GM23248 (cell line): ENCODE results near the gene RAB4B. TPM values are rescaled to one million over a fixed set of nuclear protein-coding genes. Genes with fewer than 3 reads are reported as not detected.

Source experiments
- DNase-seq: peaks from one replicate; pipeline ENCODE4 v3.0.0-alpha.2; 2015
- H2AFZ ChIP-seq: fragments of 200-600 bp; sonication (generic); 2 replicates; pipeline ENCODE4 v1.6.1; 2016; ENCODE audit warnings: antibody characterized with exemption
- H3F3A ChIP-seq: fragments of 200-600 bp; sonication (generic); 2 replicates; pipeline ENCODE4 v1.6.1; 2016; ENCODE audit warnings: mild to moderate bottlenecking, antibody characterized with exemption, mixed run types; ENCODE audit not compliant: insufficient read depth
- H3K27ac ChIP-seq: fragments of 200-600 bp; sonication (generic); 2 replicates; pipeline ENCODE4 v1.5.1; 2016; ENCODE audit warnings: mild to moderate bottlenecking
- H3K27me3 ChIP-seq: fragments of 200-600 bp; sonication (generic); replicated peaks from 2 replicates; pipeline ENCODE4 v1.6.1; 2016; ENCODE audit warnings: mild to moderate bottlenecking; ENCODE audit not compliant: insufficient read depth
- H3K36me3 ChIP-seq: fragments of 200-600 bp; sonication (generic); 2 replicates; pipeline ENCODE4 v1.6.1; 2016; ENCODE audit warnings: low read depth, mild to moderate bottlenecking
- H3K4me1 ChIP-seq: fragments of 200-600 bp; sonication (generic); 2 replicates; pipeline ENCODE4 v1.6.1; 2016; ENCODE audit warnings: mild to moderate bottlenecking; ENCODE audit not compliant: insufficient read depth
- H3K4me2 ChIP-seq: fragments of 200-600 bp; sonication (generic); one replicate; pipeline ENCODE4 v1.6.1; 2016; ENCODE audit warnings: mild to moderate bottlenecking; ENCODE audit not compliant: unreplicated experiment
- H3K4me3 ChIP-seq: fragments of 200-600 bp; sonication (generic); 2 replicates; pipeline ENCODE4 v1.5.1; 2016; ENCODE audit warnings: mild to moderate bottlenecking
- H3K79me2 ChIP-seq: fragments of 200-600 bp; sonication (generic); 2 replicates; pipeline ENCODE4 v1.6.1; 2016; ENCODE audit warnings: mild to moderate bottlenecking; ENCODE audit not compliant: insufficient read depth
- H3K9ac ChIP-seq: fragments of 200-600 bp; sonication (generic); 2 replicates; pipeline ENCODE4 v1.6.1; 2016; ENCODE audit warnings: mild to moderate bottlenecking
- H3K9me2 ChIP-seq: fragments of 200-600 bp; sonication (generic); 2 replicates; pipeline ENCODE4 v1.6.1; 2016; ENCODE audit warnings: mixed run types, mild to moderate bottlenecking, moderate library complexity; ENCODE audit not compliant: insufficient read depth
- H3K9me3 ChIP-seq: fragments of 200-600 bp; sonication (generic); one replicate; pipeline ENCODE4 v1.6.1; 2017; ENCODE audit warnings: low read depth
- H4K20me1 ChIP-seq: fragments of 200-600 bp; sonication (generic); 2 replicates; pipeline ENCODE4 v1.6.0; 2016; ENCODE audit not compliant: insufficient read depth
- EZH2 ChIP-seq: fragments of 200-600 bp; sonication (generic); IDR thresholded peaks from 2 replicates; pipeline ENCODE4 v1.6.1; 2018; ENCODE audit warnings: antibody characterized with exemption, mild to moderate bottlenecking; ENCODE audit not compliant: insufficient read depth, poor library complexity, severe bottlenecking
- EZH2phosphoT487 ChIP-seq: fragments of 200-600 bp; sonication (generic); IDR thresholded peaks from 2 replicates; pipeline ENCODE4 v1.6.1; 2018; ENCODE audit warnings: antibody characterized with exemption, moderate library complexity, mild to moderate bottlenecking, low read depth; ENCODE audit not compliant: insufficient read depth
- WGBS, 2 experiments: methylation state at CpG; one replicate each; pipeline ENCODE4 v1.1.6; 2015 to 2017; ENCODE audit warnings: low lambda C conversion rate in 2 of 2, low coverage in 1 of 2; ENCODE audit errors: missing lambda C conversion rate in 2 of 2; 5-methylcytosine and 5-hydroxymethylcytosine counted together
- in situ Hi-C: fragments of 300-500 bp; cut with MboI; formaldehyde crosslinking; loops from 2 replicates; pipeline ENCODE4 v1.15.0; 2020
- polyA plus RNA-seq: library from polyadenylated mRNA; unstranded; fragments of >200 nt; fragmentation: Nextera tagmentation; extraction: Ambion mirVana; gene quantifications from 2 replicates; pipeline ENCODE4 v1.2.1, GENCODE V29; 2016
- total RNA-seq: library from RNA; depleted of rRNA; stranded (reverse); fragments of >200 nt; shearing (Covaris generic); gene quantifications from 2 replicates; pipeline ENCODE4 v1.2.3, GENCODE V29; 2014

Gene RAB4B
- total and polyA plus RNA-seq, 2 experiments from 2014 or later = 23.2 to 25.6 TPM

DNA sequence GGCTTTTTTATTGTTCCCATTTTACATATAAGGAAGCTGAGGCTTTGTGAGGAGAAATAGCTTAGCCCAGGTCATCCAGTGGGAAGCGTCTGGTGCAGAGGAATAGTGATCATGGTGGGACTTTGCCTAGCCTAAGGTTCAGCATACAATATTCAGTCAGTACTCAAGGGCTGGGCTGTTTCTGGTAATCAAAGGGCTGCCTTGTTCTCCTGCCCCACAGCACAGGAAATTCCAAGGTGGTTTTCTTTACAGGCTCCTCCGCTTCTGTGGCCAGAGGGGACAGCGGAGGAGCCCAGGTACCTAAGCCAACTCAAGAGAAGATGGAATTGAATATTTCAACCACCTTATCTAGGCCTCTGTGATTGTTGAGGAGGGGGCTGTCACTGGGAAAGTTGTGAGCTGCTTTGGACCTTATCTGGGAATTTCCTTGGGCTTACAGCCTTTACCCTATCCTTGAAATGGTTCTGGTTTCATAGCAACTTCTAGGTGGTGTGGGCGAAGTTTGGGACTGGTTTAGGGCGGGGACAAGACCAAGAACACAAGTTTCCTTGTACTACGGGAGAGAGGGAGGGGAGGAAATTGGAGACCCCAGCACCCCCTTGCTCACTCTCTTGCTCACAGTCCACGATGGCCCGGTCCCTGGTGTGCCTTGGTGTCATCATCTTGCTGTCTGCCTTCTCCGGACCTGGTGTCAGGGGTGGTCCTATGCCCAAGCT is 3.0 kb upstream of the RAB4B start, which contains the start of gene MIA:
MIA (plus strand) TSS at position 606 of the 716 bp plus-strand sequence; CDS start at position 628, 22 bp downstream.
- H3K9me3 ChIP-seq = no peaks in the 10 kb centered on the region
- TF ChIP-seq EZH2phosphoT487 = no peak
- no peak for TF ChIP-seq EZH2
- no peaks in the 10 kb centered on the region for H3K79me2 ChIP-seq
- H3F3A ChIP-seq = peaks cover 4% of the 10 kb centered on the region; the same call in 1 of the 2 replicates
- no peaks in the 10 kb centered on the region for H4K20me1 ChIP-seq
- no peak within 1 kb of the TSS for H3K4me2 ChIP-seq
- DNase-seq = no peak
- H3K4me3 ChIP-seq = no peak within 1 kb of the TSS
- H3K9ac ChIP-seq = no peak within 1 kb of the TSS
- H3K27ac ChIP-seq = no peak within 1 kb of the TSS
- H3K36me3 ChIP-seq = no peaks in the 10 kb centered on the region
- in situ Hi-C loops = no loop called here
- H2AFZ ChIP-seq = no peak within 1 kb of the TSS
- 79 to 82% methylated on average over 9 of the region's 9 CpGs for WGBS, 2 experiments
- H3K9me2 ChIP-seq = no peaks in the 10 kb centered on the region
- H3K4me1 ChIP-seq = peaks cover 6% of the 10 kb centered on the region; the same call in 1 of the 2 replicates
- no peaks in the 10 kb centered on the region for H3K27me3 ChIP-seq

DNA sequence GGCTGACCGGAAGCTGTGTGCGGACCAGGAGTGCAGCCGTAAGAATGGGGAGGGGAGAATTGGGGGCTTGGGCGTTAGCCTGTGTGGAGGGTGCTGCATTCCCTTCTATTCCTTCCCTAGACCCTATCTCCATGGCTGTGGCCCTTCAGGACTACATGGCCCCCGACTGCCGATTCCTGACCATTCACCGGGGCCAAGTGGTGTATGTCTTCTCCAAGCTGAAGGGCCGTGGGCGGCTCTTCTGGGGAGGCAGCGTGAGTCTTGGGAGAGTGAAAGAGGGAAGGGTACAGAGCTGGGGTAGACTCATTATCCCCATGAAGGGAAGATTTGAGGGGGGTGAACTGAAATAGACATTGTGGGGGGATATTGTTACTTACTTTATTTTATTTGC is 2.4 kb upstream of the RAB4B start:
- no peak overlapping the region for H3K9ac ChIP-seq
- TF ChIP-seq EZH2 (no peak), EZH2phosphoT487 (no peak)

DNA sequence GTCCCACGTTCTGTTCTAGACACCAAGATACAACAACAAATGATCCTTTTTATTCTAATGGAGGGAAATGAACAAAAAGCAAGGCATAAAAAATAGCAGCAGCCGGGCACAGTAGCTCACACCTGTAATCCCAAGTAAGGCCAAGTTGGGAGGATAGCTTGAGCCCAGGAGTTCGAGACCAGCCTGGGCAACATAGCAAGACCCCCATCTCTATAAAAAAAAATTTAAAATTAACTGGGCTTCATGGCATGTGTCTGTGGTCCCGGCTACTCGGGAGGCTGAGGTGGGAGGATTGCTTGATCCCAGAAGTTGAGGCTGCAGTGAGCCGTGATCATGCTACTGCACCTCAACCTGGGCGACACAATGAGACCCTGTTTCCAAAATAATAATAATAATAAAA is 1.7 kb upstream of the RAB4B start:
- Histone ChIP-seq H3K4me1 (peaks cover 6% of the 10 kb centered on the region; the same call in 1 of the 2 replicates), H3K27ac (no peak overlapping the region), H3K9me3 (no peaks in the 10 kb centered on the region), H3K9ac (no peak overlapping the region), H3K36me3 (no peaks in the 10 kb centered on the region), H2AFZ (no peak overlapping the region), H3K4me2 (no peak overlapping the region), H3F3A (peaks cover 4% of the 10 kb centered on the region; the same call in 1 of the 2 replicates), H3K27me3 (no peaks in the 10 kb centered on the region), H3K4me3 (no peak overlapping the region), H3K79me2 (no peaks in the 10 kb centered on the region), H4K20me1 (no peaks in the 10 kb centered on the region), H3K9me2 (no peaks in the 10 kb centered on the region)
- 82 to 83% methylated on average over 7 of the region's 7 CpGs for WGBS, 2 experiments
- TF ChIP-seq EZH2phosphoT487 (no peak), EZH2 (no peak)
- DNase-seq = no peak
- in situ Hi-C loops = no loop called here

More for the DNA sequence above, 2.4 kb upstream of the RAB4B start:
- Histone ChIP-seq H3K9me2 (no peaks in the 10 kb centered on the region), H3K79me2 (no peaks in the 10 kb centered on the region), H3K4me3 (no peak overlapping the region), H3K4me1 (peaks cover 6% of the 10 kb centered on the region; the same call in 1 of the 2 replicates), H2AFZ (no peak overlapping the region), H4K20me1 (no peaks in the 10 kb centered on the region), H3F3A (peaks cover 4% of the 10 kb centered on the region; the same call in 1 of the 2 replicates), H3K9me3 (no peaks in the 10 kb centered on the region), H3K36me3 (no peaks in the 10 kb centered on the region), H3K4me2 (no peak overlapping the region), H3K27ac (no peak overlapping the region), H3K27me3 (no peaks in the 10 kb centered on the region)
- no peak for DNase-seq
- in situ Hi-C loops = no loop called here
- 96 to 97% methylated on average over 10 of the region's 10 CpGs for WGBS, 2 experiments

DNA sequence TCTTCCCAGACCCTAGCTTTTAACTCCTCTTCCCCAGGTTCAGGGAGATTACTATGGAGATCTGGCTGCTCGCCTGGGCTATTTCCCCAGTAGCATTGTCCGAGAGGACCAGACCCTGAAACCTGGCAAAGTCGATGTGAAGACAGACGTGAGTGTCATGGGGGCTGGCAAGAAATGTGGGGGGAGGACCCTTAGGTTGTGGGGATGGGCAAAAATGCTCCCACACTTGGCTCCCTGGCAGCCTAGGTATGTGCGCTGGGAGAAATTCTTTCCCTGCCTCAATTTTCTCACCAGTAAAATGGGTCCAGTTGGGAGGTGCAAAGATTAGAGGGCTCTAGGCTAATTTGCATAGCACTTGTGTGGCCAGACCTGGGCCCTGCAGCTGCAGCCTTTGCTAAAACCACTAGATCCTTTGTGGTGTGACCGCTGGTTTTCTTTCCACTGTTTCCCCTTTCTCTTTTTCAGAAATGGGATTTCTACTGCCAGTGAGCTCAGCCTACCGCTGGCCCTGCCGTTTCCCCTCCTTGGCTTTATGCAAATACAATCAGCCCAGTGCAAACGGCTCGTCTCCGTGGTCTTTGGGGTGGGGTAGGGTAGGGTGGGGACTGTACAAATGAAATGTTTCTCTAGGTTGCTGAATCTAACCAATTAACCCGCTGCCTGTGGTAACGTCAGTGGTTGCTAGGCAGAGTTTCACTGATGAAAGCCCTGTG is 959 bp upstream of the RAB4B start:
- peak; percentile 92 for DNase-seq
- H4K20me1 ChIP-seq = no peaks in the 10 kb centered on the region
- H3K9me3 ChIP-seq = no peaks in the 10 kb centered on the region
- no peaks in the 10 kb centered on the region for H3K27me3 ChIP-seq
- H3K79me2 ChIP-seq = no peaks in the 10 kb centered on the region
- H3K4me3 ChIP-seq = peak overlapping the region; percentile 87
- peak overlapping the region; percentile 92 for H3K27ac ChIP-seq
- H2AFZ ChIP-seq = peak overlapping the region; percentile 94
- in situ Hi-C loops = no loop called here
- peaks cover 4% of the 10 kb centered on the region; the same call in 1 of the 2 replicates for H3F3A ChIP-seq
- peak overlapping the region; percentile 94 for H3K4me2 ChIP-seq
- TF ChIP-seq EZH2 (no peak), EZH2phosphoT487 (no peak)
- H3K9me2 ChIP-seq = no peaks in the 10 kb centered on the region
- peaks cover 6% of the 10 kb centered on the region; the same call in 1 of the 2 replicates for H3K4me1 ChIP-seq
- peak overlapping the region; percentile 89 for H3K9ac ChIP-seq
- WGBS, 2 experiments = 15 to 16% methylated on average over 13 of the region's 13 CpGs
- no peaks in the 10 kb centered on the region for H3K36me3 ChIP-seq
